ENCODE data around the gene ZBTB7B. TPM values are rescaled to one million over a fixed set of nuclear protein-coding genes. Genes with fewer than 3 reads are reported as not detected.

ZBTB7B gene
- polyA plus RNA-seq, 2 donors = 71.7 to 95.8 TPM

- Histone ChIP-seq H3K36me3 (ENCODE audit: control insufficient read depth in 2 of 2, insufficient read depth in 2 of 2, low read length in 1 of 2) (peaks cover 20 to 38% of the 10 kb centered on the region in 2 donors), H3K27me3 (ENCODE audit: control insufficient read depth in 1 of 2, insufficient read depth in 2 of 2, low read length in 2 of 2) (no peaks in the 10 kb centered on the region), H3K27ac (ENCODE audit: low read depth in 2 of 2, low read length in 1 of 2) (no peak overlapping the region), H3K9me3 (ENCODE audit: control insufficient read depth in 2 of 2, insufficient read depth in 1 of 2, low read depth in 1 of 2, low read length in 1 of 2) (no peaks in the 10 kb centered on the region), H3K4me1 (ENCODE audit: control insufficient read depth in 2 of 2, insufficient read depth in 2 of 2, low read length in 1 of 2) (peaks cover 18 to 22% of the 10 kb centered on the region in 2 donors), H3K4me3 (ENCODE audit: low read depth in 1 of 2, low read length in 2 of 2) (no peak overlapping the region)
- 86 to 89% methylated on average over 7 of the region's 7 CpGs for WGBS, 2 donors
These were observed 36.5 kb upstream of the ZBTB7B start for GRCh38 chr1:154966111-154966510.

- Histone ChIP-seq H3K9me3 (ENCODE audit: control insufficient read depth in 2 of 2, insufficient read depth in 1 of 2, low read depth in 1 of 2, low read length in 1 of 2) (no peaks in the 10 kb centered on the region), H3K4me3 (ENCODE audit: low read depth in 1 of 2, low read length in 2 of 2) (no peak overlapping the region), H3K27ac (ENCODE audit: low read depth in 2 of 2, low read length in 1 of 2) (peak overlapping the region; percentile 30 to 76), H3K36me3 (ENCODE audit: control insufficient read depth in 2 of 2, insufficient read depth in 2 of 2, low read length in 1 of 2) (peaks cover 20 to 38% of the 10 kb centered on the region in 2 donors), H3K27me3 (ENCODE audit: control insufficient read depth in 1 of 2, insufficient read depth in 2 of 2, low read length in 2 of 2) (no peaks in the 10 kb centered on the region), H3K4me1 (ENCODE audit: control insufficient read depth in 2 of 2, insufficient read depth in 2 of 2, low read length in 1 of 2) (peaks cover 19 to 28% of the 10 kb centered on the region in 2 donors)
- WGBS, 2 donors = 66 to 79% methylated on average over 5 of the region's 5 CpGs
These were observed 35.2 kb upstream of the ZBTB7B start for GRCh38 chr1:154967331-154967950.

GRCh38 chr1:154968731-154969130, 33.9 kb upstream of the ZBTB7B start:
- Histone ChIP-seq H3K4me1 (ENCODE audit: control insufficient read depth in 2 of 2, insufficient read depth in 2 of 2, low read length in 1 of 2) (peaks cover 15 to 29% of the 10 kb centered on the region in 2 donors), H3K9me3 (ENCODE audit: control insufficient read depth in 2 of 2, insufficient read depth in 1 of 2, low read depth in 1 of 2, low read length in 1 of 2) (no peaks in the 10 kb centered on the region), H3K27ac (ENCODE audit: low read depth in 2 of 2, low read length in 1 of 2) (peak overlapping the region; percentile 31 to 99), H3K4me3 (ENCODE audit: low read depth in 1 of 2, low read length in 2 of 2) (no peak overlapping the region), H3K36me3 (ENCODE audit: control insufficient read depth in 2 of 2, insufficient read depth in 2 of 2, low read length in 1 of 2) (peaks cover 20 to 30% of the 10 kb centered on the region in 2 donors), H3K27me3 (ENCODE audit: control insufficient read depth in 1 of 2, insufficient read depth in 2 of 2, low read length in 2 of 2) (no peaks in the 10 kb centered on the region)
- 81 to 87% methylated on average over 2 to 3 of the region's 3 CpGs for WGBS, 2 donors

- WGBS, 2 donors = 64 to 68% methylated on average over 5 of the region's 5 CpGs
- Histone ChIP-seq H3K27ac (ENCODE audit: low read depth in 2 of 2, low read length in 1 of 2) (peak overlapping the region in 1 of 2 donors; percentile 99), H3K27me3 (ENCODE audit: control insufficient read depth in 1 of 2, insufficient read depth in 2 of 2, low read length in 2 of 2) (no peaks in the 10 kb centered on the region), H3K4me3 (ENCODE audit: low read depth in 1 of 2, low read length in 2 of 2) (peak overlapping the region in 1 of 2 donors; percentile 13), H3K9me3 (ENCODE audit: control insufficient read depth in 2 of 2, insufficient read depth in 1 of 2, low read depth in 1 of 2, low read length in 1 of 2) (no peaks in the 10 kb centered on the region), H3K36me3 (ENCODE audit: control insufficient read depth in 2 of 2, insufficient read depth in 2 of 2, low read length in 1 of 2) (peaks cover 20 to 30% of the 10 kb centered on the region in 2 donors), H3K4me1 (ENCODE audit: control insufficient read depth in 2 of 2, insufficient read depth in 2 of 2, low read length in 1 of 2) (peaks cover 15 to 29% of the 10 kb centered on the region in 2 donors)
These were observed 33.4 kb upstream of the ZBTB7B start for GRCh38 chr1:154969246-154969645.

DNA sequence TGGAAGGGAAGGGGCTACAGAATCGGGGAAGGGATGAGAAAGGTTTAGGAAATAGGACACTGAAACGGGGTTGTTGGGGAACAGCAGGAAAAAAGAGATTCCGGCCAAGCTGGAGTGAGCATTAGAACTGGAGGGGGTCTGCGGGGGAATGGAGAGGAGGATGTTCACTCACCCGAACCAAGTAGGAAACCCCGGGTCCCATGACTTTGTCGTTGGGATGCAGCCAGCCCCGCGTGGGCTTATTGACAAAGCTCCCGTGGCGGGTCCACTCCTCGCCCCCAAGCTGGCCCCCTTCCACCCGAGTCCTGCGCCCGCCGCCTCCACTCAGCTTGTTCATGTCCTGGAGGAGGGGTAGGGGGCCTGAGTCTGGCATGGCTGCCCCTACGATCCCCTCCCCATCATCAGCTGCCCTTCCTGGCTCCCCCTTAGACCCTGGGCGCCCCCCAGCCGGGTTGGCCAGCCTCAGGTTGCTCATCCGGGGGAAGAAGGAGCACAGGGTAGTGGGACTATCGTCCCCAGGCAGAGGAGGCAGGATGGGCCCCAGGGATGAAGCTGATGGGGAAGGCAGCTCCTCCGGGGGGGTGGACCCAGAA, 32.6 kb upstream of the ZBTB7B start:
- 28 to 38% methylated on average over 22 of the region's 22 CpGs for WGBS, 2 donors
- H3K27ac ChIP-seq (ENCODE audit: low read depth in 2 of 2, low read length in 1 of 2) = peak overlapping the region; percentile 93 to 99
- H3K36me3 ChIP-seq (ENCODE audit: control insufficient read depth in 2 of 2, insufficient read depth in 2 of 2, low read length in 1 of 2) = peaks cover 20 to 26% of the 10 kb centered on the region in 2 donors
- peak overlapping the region; percentile 1 to 13 for H3K4me3 ChIP-seq (ENCODE audit: low read depth in 1 of 2, low read length in 2 of 2)
- H3K9me3 ChIP-seq (ENCODE audit: control insufficient read depth in 2 of 2, insufficient read depth in 1 of 2, low read depth in 1 of 2, low read length in 1 of 2) = no peaks in the 10 kb centered on the region
- peaks cover 15 to 29% of the 10 kb centered on the region in 2 donors for H3K4me1 ChIP-seq (ENCODE audit: control insufficient read depth in 2 of 2, insufficient read depth in 2 of 2, low read length in 1 of 2)
- H3K27me3 ChIP-seq (ENCODE audit: control insufficient read depth in 1 of 2, insufficient read depth in 2 of 2, low read length in 2 of 2) = no peaks in the 10 kb centered on the region

GRCh38 chr1:154970631-154971340, 31.8 kb upstream of the ZBTB7B start, which contains the start of gene SHC1:
Gene SHC1, minus strand, starts transcription at chr1:154970747. Its CDS starts 221 bp downstream, at chr1:154970526.
- H3K36me3 ChIP-seq (ENCODE audit: control insufficient read depth in 2 of 2, insufficient read depth in 2 of 2, low read length in 1 of 2) = peaks cover 14 to 20% of the 10 kb centered on the region in 2 donors
- H3K27ac ChIP-seq (ENCODE audit: low read depth in 2 of 2, low read length in 1 of 2) = peak within 1 kb of the TSS; percentile 93 to 99
- peaks cover 15 to 29% of the 10 kb centered on the region in 2 donors for H3K4me1 ChIP-seq (ENCODE audit: control insufficient read depth in 2 of 2, insufficient read depth in 2 of 2, low read length in 1 of 2)
- H3K9me3 ChIP-seq (ENCODE audit: control insufficient read depth in 2 of 2, insufficient read depth in 1 of 2, low read depth in 1 of 2, low read length in 1 of 2) = no peaks in the 10 kb centered on the region
- WGBS, 2 donors = 13 to 22% methylated on average over 15 of the region's 15 CpGs
- no peaks in the 10 kb centered on the region for H3K27me3 ChIP-seq (ENCODE audit: control insufficient read depth in 1 of 2, insufficient read depth in 2 of 2, low read length in 2 of 2)
- peak within 1 kb of the TSS; percentile 7 to 13 for H3K4me3 ChIP-seq (ENCODE audit: low read depth in 1 of 2, low read length in 2 of 2)

DNA sequence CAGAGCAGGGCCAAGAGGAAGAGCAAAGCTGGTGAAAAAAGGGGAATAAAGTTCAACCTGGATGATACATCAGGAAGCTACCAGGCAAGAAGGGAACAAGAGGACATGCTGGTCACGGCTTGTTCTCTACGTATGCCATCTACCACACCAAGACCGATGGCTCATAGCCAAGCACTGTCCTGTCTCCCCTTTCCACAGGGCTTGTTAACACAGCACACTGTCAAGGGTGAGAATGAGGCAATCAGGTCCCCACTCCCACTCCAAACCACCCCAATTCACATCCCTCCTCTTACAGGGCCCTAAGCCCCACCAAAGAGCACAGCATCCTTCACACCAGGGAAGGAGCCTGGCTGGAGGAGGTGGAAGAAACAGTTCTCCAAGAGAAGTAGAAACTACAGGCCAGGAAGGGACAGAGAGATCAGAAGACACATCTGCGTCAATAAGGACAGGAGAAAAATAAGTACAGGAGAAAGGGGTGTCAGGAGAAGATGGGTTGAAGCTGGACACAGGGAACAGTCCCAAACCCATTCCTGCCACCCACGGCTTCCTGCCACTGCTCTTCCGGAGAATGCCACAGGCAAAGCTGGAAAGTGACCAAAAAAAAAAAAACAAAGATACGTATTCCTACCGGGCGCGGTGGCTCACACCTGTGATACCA, 31.1 kb upstream of the ZBTB7B start:
- Histone ChIP-seq H3K27ac (ENCODE audit: low read depth in 2 of 2, low read length in 1 of 2) (peak overlapping the region; percentile 93 to 99), H3K36me3 (ENCODE audit: control insufficient read depth in 2 of 2, insufficient read depth in 2 of 2, low read length in 1 of 2) (peaks cover 9 to 13% of the 10 kb centered on the region in 2 donors), H3K4me1 (ENCODE audit: control insufficient read depth in 2 of 2, insufficient read depth in 2 of 2, low read length in 1 of 2) (peaks cover 15 to 29% of the 10 kb centered on the region in 2 donors), H3K4me3 (ENCODE audit: low read depth in 1 of 2, low read length in 2 of 2) (no peak overlapping the region), H3K9me3 (ENCODE audit: control insufficient read depth in 2 of 2, insufficient read depth in 1 of 2, low read depth in 1 of 2, low read length in 1 of 2) (no peaks in the 10 kb centered on the region), H3K27me3 (ENCODE audit: control insufficient read depth in 1 of 2, insufficient read depth in 2 of 2, low read length in 2 of 2) (no peaks in the 10 kb centered on the region)
- 34 to 35% methylated on average over 10 of the region's 10 CpGs for WGBS, 2 donors

DNA sequence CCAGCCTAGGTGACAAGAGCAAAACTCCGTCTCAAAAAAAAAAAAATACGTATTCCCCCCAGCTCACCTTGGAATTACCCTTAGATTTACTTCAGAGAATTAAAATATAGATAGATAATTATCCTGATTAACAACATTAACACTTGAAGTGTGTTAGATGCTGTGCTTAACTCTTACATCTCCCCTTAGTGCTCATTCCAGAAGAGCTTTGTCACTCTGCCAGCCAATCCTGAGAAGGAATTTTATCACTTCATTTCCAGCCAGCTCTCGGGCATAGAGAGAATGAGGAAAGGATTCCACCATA, 30.4 kb upstream of the ZBTB7B start:
- 54 to 60% methylated on average over 3 of the region's 3 CpGs for WGBS, 2 donors

More for the DNA sequence above, 30.4 kb upstream of the ZBTB7B start:
- H3K27me3 ChIP-seq (ENCODE audit: control insufficient read depth in 1 of 2, insufficient read depth in 2 of 2, low read length in 2 of 2) = no peaks in the 10 kb centered on the region
- H3K9me3 ChIP-seq (ENCODE audit: control insufficient read depth in 2 of 2, insufficient read depth in 1 of 2, low read depth in 1 of 2, low read length in 1 of 2) = no peaks in the 10 kb centered on the region
- peaks cover 9 to 12% of the 10 kb centered on the region in 2 donors for H3K36me3 ChIP-seq (ENCODE audit: control insufficient read depth in 2 of 2, insufficient read depth in 2 of 2, low read length in 1 of 2)
- H3K4me1 ChIP-seq (ENCODE audit: control insufficient read depth in 2 of 2, insufficient read depth in 2 of 2, low read length in 1 of 2) = peaks cover 15 to 29% of the 10 kb centered on the region in 2 donors
- H3K27ac ChIP-seq (ENCODE audit: low read depth in 2 of 2, low read length in 1 of 2) = peak overlapping the region; percentile 98 to 100
- no peak overlapping the region for H3K4me3 ChIP-seq (ENCODE audit: low read depth in 1 of 2, low read length in 2 of 2)
